ENCODE measurements around the gene LENG8.

Gene LENG8

DNA sequence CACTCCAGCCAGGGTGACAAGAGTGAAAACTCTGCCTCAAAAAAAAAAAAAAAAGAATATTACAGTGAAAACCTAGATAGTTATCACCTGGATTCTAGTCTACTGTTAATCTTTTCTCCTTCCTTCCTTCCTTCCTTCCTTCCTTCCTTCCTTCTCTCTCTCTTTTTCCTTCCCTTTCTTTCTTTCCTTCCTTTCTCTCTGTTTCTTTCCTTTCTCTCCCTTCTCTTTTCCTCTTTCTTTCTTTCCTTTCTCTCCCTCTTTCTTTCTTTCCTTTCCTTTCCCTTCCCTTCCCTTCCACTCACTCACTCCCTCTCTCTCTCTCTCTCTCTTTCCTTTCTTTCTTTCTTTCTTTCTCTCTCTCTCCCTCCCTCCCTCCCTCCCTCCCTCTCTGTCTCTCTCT, 43.4 kb upstream of the LENG8 start:
- H3K27me3 ChIP-seq (ENCODE audit: low read length) = no peaks in the 10 kb centered on the region
- no peak overlapping the region for H3K9ac ChIP-seq (ENCODE audit: low read length)
- no peaks in the 10 kb centered on the region for H3K9me2 ChIP-seq (replicated peaks; ENCODE audit: insufficient read depth, low read length)
- no peaks in the 10 kb centered on the region for H3K9me3 ChIP-seq (ENCODE audit: insufficient read depth, low read length)
- no peak overlapping the region for H3K4me2 ChIP-seq (ENCODE audit: low read depth, low read length, poor library complexity, severe bottlenecking)
- H3K36me3 ChIP-seq (ENCODE audit: low read length) = no peaks in the 10 kb centered on the region
- no peak overlapping the region for H3K4me3 ChIP-seq (ENCODE audit: insufficient read depth, low read length, poor library complexity, severe bottlenecking)
- no peaks in the 10 kb centered on the region for H3K79me2 ChIP-seq (ENCODE audit: insufficient read depth, low read length)
- TF ChIP-seq EZH2phosphoT487 (conservative IDR thresholded peaks at IDR 0.05; ENCODE audit: low read length) (no peak), CTCF (IDR thresholded peaks at IDR 0.05; ENCODE audit: insufficient read depth, low read length, poor library complexity, severe bottlenecking) (no peak)
- H2AFZ ChIP-seq (ENCODE audit: low read depth, low read length, severe bottlenecking) = no peak overlapping the region
- H3F3A ChIP-seq (ENCODE audit: insufficient read depth) = no peaks in the 10 kb centered on the region
- H4K20me1 ChIP-seq (ENCODE audit: low read depth, low read length) = no peaks in the 10 kb centered on the region
- no peak overlapping the region for H3K27ac ChIP-seq (ENCODE audit: low read depth, low read length)

DNA sequence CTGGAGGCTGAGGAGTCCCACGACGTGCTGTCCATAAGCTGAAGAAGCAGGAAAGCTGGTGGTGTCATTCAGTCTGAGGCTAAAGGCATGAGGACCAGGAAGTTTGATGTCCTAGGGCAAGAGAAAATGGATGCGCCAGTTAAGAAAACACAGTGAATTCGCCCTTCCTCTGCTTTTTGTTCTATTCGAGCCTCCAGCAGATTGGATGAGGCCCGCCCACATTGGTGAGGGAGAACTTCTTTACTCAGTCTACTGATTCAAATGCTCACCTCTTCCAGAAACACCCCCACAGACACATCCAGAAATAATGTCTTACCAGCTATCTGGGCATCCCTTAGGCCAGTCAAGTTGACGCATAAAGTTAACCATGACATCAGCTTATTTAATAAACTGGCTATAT, 41.2 kb upstream of the LENG8 start:
- Histone ChIP-seq H3K27ac (ENCODE audit: low read depth, low read length) (no peak overlapping the region), H3K79me2 (ENCODE audit: insufficient read depth, low read length) (no peaks in the 10 kb centered on the region), H3K9me3 (ENCODE audit: insufficient read depth, low read length) (no peaks in the 10 kb centered on the region), H4K20me1 (ENCODE audit: low read depth, low read length) (no peaks in the 10 kb centered on the region), H3K4me3 (ENCODE audit: insufficient read depth, low read length, poor library complexity, severe bottlenecking) (no peak overlapping the region), H3K4me2 (ENCODE audit: low read depth, low read length, poor library complexity, severe bottlenecking) (no peak overlapping the region), H3K9ac (ENCODE audit: low read length) (no peak overlapping the region), H3K36me3 (ENCODE audit: low read length) (no peaks in the 10 kb centered on the region), H2AFZ (ENCODE audit: low read depth, low read length, severe bottlenecking) (no peak overlapping the region), H3F3A (ENCODE audit: insufficient read depth) (no peaks in the 10 kb centered on the region), H3K27me3 (ENCODE audit: low read length) (no peaks in the 10 kb centered on the region), H3K9me2 (replicated peaks; ENCODE audit: insufficient read depth, low read length) (no peaks in the 10 kb centered on the region)
- TF ChIP-seq CTCF (IDR thresholded peaks at IDR 0.05; ENCODE audit: insufficient read depth, low read length, poor library complexity, severe bottlenecking) (no peak), EZH2phosphoT487 (conservative IDR thresholded peaks at IDR 0.05; ENCODE audit: low read length) (no peak)

GRCh38 chr19:54408456-54409026, 40.5 kb upstream of the LENG8 start:
- no peak for TF ChIP-seq EZH2phosphoT487 (conservative IDR thresholded peaks at IDR 0.05; ENCODE audit: low read length)
- TF ChIP-seq CTCF (IDR thresholded peaks at IDR 0.05; ENCODE audit: insufficient read depth, low read length, poor library complexity, severe bottlenecking) = no peak
- no peak overlapping the region for H2AFZ ChIP-seq (ENCODE audit: low read depth, low read length, severe bottlenecking)
- H3K9me3 ChIP-seq (ENCODE audit: insufficient read depth, low read length) = no peaks in the 10 kb centered on the region
- no peaks in the 10 kb centered on the region for H3F3A ChIP-seq (ENCODE audit: insufficient read depth)
- no peaks in the 10 kb centered on the region for H3K36me3 ChIP-seq (ENCODE audit: low read length)
- no peak overlapping the region for H3K27ac ChIP-seq (ENCODE audit: low read depth, low read length)
- H3K79me2 ChIP-seq (ENCODE audit: insufficient read depth, low read length) = no peaks in the 10 kb centered on the region
- no peaks in the 10 kb centered on the region for H3K27me3 ChIP-seq (ENCODE audit: low read length)
- H3K9ac ChIP-seq (ENCODE audit: low read length) = no peak overlapping the region
- no peak overlapping the region for H3K4me2 ChIP-seq (ENCODE audit: low read depth, low read length, poor library complexity, severe bottlenecking)
- H3K4me3 ChIP-seq (ENCODE audit: insufficient read depth, low read length, poor library complexity, severe bottlenecking) = no peak overlapping the region
- no peaks in the 10 kb centered on the region for H3K9me2 ChIP-seq (replicated peaks; ENCODE audit: insufficient read depth, low read length)
- H4K20me1 ChIP-seq (ENCODE audit: low read depth, low read length) = no peaks in the 10 kb centered on the region

All from SU-DHL-6 (cell line).